Kidney (tissue), 14 donors: ENCODE measurements around the gene MOB3B. TPM values are rescaled to one million over a fixed set of nuclear protein-coding genes. Genes with fewer than 3 reads are reported as not detected.

ENCODE experiments used
- DNase-seq, 5 donors: peaks; one replicate each; pipeline ENCODE4 v3.0.0-alpha.2; 2013 to 2020
- FAIRE-seq: peaks from 2 replicates; lab custom pipeline; 2012; peaks lifted over from hg19 to GRCh38; lab: Jason Lieb, UNC
- H3K27ac ChIP-seq, 2 donors: one replicate each; pipeline ENCODE4 v1.7.0; 2013; ENCODE audit warnings: low read depth in 2 of 2, low read length in 2 of 2, inconsistent platforms in 1 of 2
- H3K27me3 ChIP-seq: one replicate; pipeline ENCODE4 v1.7.1; 2013; ENCODE audit warnings: low read length, inconsistent platforms; ENCODE audit not compliant: control insufficient read depth, insufficient read depth
- H3K36me3 ChIP-seq, 3 donors: one replicate each; pipeline versions ENCODE4 v1.7.0 to v1.7.1; 2013; ENCODE audit warnings: low read length in 3 of 3, control low read depth in 1 of 3, inconsistent platforms in 1 of 3; ENCODE audit not compliant: insufficient read depth in 3 of 3, control insufficient read depth in 2 of 3
- H3K4me1 ChIP-seq, 3 donors: one replicate each; pipeline versions ENCODE4 v1.7.0 to v1.7.1; 2013; ENCODE audit warnings: low read length in 3 of 3, inconsistent platforms in 1 of 3, low read depth in 1 of 3; ENCODE audit not compliant: control insufficient read depth in 2 of 3, insufficient read depth in 2 of 3
- H3K4me3 ChIP-seq, 3 donors: one replicate each; pipeline versions ENCODE4 v1.7.0 to v1.8.1; 2013; ENCODE audit warnings: low read length in 3 of 3, control low read depth in 1 of 3, inconsistent platforms in 1 of 3
- H3K9ac ChIP-seq, 3 donors: one replicate each; pipeline versions ENCODE4 v1.7.0 to v1.7.1; 2013; ENCODE audit warnings: low read length in 3 of 3, control low read depth in 1 of 3, inconsistent platforms in 1 of 3
- H3K9me3 ChIP-seq, 3 donors: one replicate each; pipeline versions ENCODE4 v1.7.0 to v1.7.1; 2013; ENCODE audit warnings: low read length in 3 of 3, control low read depth in 1 of 3, inconsistent platforms in 1 of 3; ENCODE audit not compliant: control insufficient read depth in 2 of 3, insufficient read depth in 1 of 3
- CTCF ChIP-seq: IDR thresholded peaks from 3 replicates; pipeline ENCODE4 v1.5.1; 2012; ENCODE audit warnings: mild to moderate bottlenecking, moderate library complexity, borderline replicate concordance; ENCODE audit not compliant: insufficient read depth; ENCODE audit errors: extremely low read depth
- intact Hi-C: fragments of 100-400 bp; cut with DNase I; formaldehyde crosslinking; loops from one replicate; pipeline ENCODE4 v1.11.1; 2022
- polyA plus RNA-seq: library from polyadenylated mRNA; stranded (reverse); fragments of 350-450 nt; fragmentation: Illumina TruSeq; extraction: RNeasy Lipid Tissue Mini Kit (QIAGEN cat#74804); gene quantifications from one replicate; pipeline ENCODE4 v1.2.3, GENCODE V29; 2014; ENCODE audit warnings: low read depth, low replicate concordance; ENCODE audit not compliant: insufficient read depth
- total RNA-seq: library from RNA; stranded (reverse); fragmentation: NEBNext Ultra II Directional; extraction: Animal tissue kit (Norgen Biotek cat#: 25700); gene quantifications from one replicate; pipeline ENCODE4 v1.2.1, GENCODE V29; 2021
- donor health status: control.
- donor health status: control.
- donor health status: control.
- donor health status: control.
- donor health status: control.
- donor health status: DM: yes; HTN: yes; CAD: no.
- donor health status: Normal renal cell carcinoma (clear cell type).

MOB3B gene
- total and polyA plus RNA-seq, 2 donors from 2014 or later = 5.9 to 22.5 TPM

- no peak overlapping the region for H3K27ac ChIP-seq
- no peak overlapping the region for H3K9ac ChIP-seq
- H3K36me3 ChIP-seq = no peaks in the 10 kb centered on the region
- intact Hi-C loops = no loop called here
- H3K4me1 ChIP-seq = no peaks in the 10 kb centered on the region
- no peak for TF ChIP-seq CTCF
- DNase-seq (no peak), FAIRE-seq (no peak)
- no peaks in the 10 kb centered on the region for H3K9me3 ChIP-seq
- H3K27me3 ChIP-seq = no peaks in the 10 kb centered on the region
- no peak overlapping the region for H3K4me3 ChIP-seq
These were observed 220.8 kb downstream of the MOB3B start for GRCh38 chr9:27308691-27309390.

DNA sequence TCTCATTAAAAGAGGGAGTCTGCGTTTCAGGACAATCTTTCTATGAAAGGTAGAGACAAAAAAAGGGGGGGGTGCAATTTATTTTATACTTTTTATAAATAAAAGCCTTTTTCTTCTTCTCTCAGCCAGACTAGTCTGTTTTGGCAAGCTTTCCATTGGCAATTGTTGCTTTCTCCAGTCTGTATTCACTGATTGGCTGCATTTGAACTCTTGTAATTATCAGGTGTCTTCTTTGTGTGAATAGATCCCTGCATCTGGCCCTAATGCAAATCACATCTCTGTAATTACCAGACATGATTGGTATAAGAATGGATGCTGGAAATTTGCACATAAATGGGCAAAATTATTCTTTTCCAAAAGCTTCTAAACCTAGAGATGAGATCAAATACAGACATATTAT, 225.1 kb downstream of the MOB3B start:
- Histone ChIP-seq H3K4me3 (no peak overlapping the region), H3K36me3 (no peaks in the 10 kb centered on the region), H3K27me3 (no peaks in the 10 kb centered on the region), H3K9me3 (no peaks in the 10 kb centered on the region), H3K27ac (no peak overlapping the region), H3K4me1 (no peaks in the 10 kb centered on the region), H3K9ac (no peak overlapping the region)
- intact Hi-C loops = no loop called here
- TF ChIP-seq CTCF = no peak
- no peak for FAIRE-seq
- no peak for DNase-seq

DNA sequence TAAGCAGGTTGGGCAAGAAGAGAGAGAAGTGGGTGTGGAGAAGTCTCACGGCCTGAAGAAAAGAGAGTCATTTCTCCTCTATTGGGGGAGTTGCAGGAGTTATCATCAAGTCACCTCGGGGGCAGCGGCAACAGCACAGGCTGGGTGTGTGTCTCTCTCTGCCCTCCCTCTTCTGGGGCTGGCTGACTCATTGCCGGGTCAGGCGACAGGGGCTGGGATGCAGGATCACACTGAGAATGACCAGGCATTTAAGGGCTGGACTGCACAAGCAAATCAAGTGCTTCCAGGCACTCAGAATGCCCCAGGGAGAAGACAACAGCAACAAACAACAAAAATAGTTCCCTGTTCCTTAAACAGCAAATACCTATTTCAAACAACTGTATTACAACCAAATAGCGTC, 226.4 kb downstream of the MOB3B start:
- no peak overlapping the region for H3K9ac ChIP-seq
- no peaks in the 10 kb centered on the region for H3K4me1 ChIP-seq
- no peak overlapping the region for H3K4me3 ChIP-seq
- intact Hi-C loops = no loop called here
- H3K36me3 ChIP-seq = no peaks in the 10 kb centered on the region
- no peak for TF ChIP-seq CTCF
- H3K27me3 ChIP-seq = no peaks in the 10 kb centered on the region
- no peak for FAIRE-seq
- no peak for DNase-seq
- H3K27ac ChIP-seq = no peak overlapping the region
- H3K9me3 ChIP-seq = no peaks in the 10 kb centered on the region

- H3K9me3 ChIP-seq = no peaks in the 10 kb centered on the region
- no peak within 1 kb of the TSS for H3K27ac ChIP-seq
- DNase-seq (no peak), FAIRE-seq (no peak)
- H3K4me3 ChIP-seq = no peak within 1 kb of the TSS
- H3K27me3 ChIP-seq = no peaks in the 10 kb centered on the region
- no peaks in the 10 kb centered on the region for H3K4me1 ChIP-seq
- H3K36me3 ChIP-seq = no peaks in the 10 kb centered on the region
- no peak for TF ChIP-seq CTCF
- H3K9ac ChIP-seq = no peak within 1 kb of the TSS
- intact Hi-C loops = no loop called here
These were observed 232.6 kb downstream of the MOB3B start, which contains the start of gene EQTN for GRCh38 chr9:27297050-27297449. TSS of gene EQTN (minus strand) at chr9:27297150. CDS start at chr9:27297055, 95 bp downstream.
